Stimulated activated CD8-positive, alpha-beta memory T cell treated with anti-CD3 and anti-CD28 coated beads, Interleukin-12 subunit alpha, Interleukin-12 subunit beta, amount 100 ng/mL, for 24 hours (primary cell): ENCODE data around the gene XPO5.
"Not testable (repeated sequence)": the region's sequence is repeated elsewhere in the genome, so short reads cannot be mapped to it uniquely, and the experiment has no call there.

ENCODE experiments used
- DNase-seq: peaks from one replicate; pipeline ENCODE4 v3.0.0-alpha.2; 2020; ENCODE audit errors: extremely low read depth

The XPO5 gene

GRCh38 chr6:43575772-43576551 is at the start of gene XPO5, which contains the start of gene POLH:
Gene XPO5 (minus strand): TSS chr6:43576038. CDS start chr6:43575864, 174 bp downstream.
Gene POLH (plus strand): TSS chr6:43576185. CDS start chr6:43582320, 6,135 bp downstream.
- peak; percentile 78 for DNase-seq

- no peak for DNase-seq
These were observed 49.7 kb upstream of the XPO5 start for GRCh38 chr6:43625393-43625992.

- no peak for DNase-seq
These were observed 49.0 kb upstream of the XPO5 start for GRCh38 chr6:43624786-43625288.

GRCh38 chr6:43623880-43624785 is 48.3 kb upstream of the XPO5 start:
- no peak for DNase-seq

GRCh38 chr6:43622541-43622940 is 46.7 kb upstream of the XPO5 start:
- no peak for DNase-seq

- DNase-seq = no peak
These were observed 46.0 kb upstream of the XPO5 start for GRCh38 chr6:43621836-43622180.

- DNase-seq = no peak
These were observed 45.4 kb upstream of the XPO5 start for GRCh38 chr6:43621078-43621835.

- no peak for DNase-seq
These were observed 41.1 kb upstream of the XPO5 start for GRCh38 chr6:43616725-43617472.

GRCh38 chr6:43614396-43614730 is 38.5 kb upstream of the XPO5 start:
- no peak for DNase-seq

- no peak for DNase-seq
These were observed 38.0 kb upstream of the XPO5 start for GRCh38 chr6:43613721-43614395.

- DNase-seq = no peak
These were observed 34.6 kb upstream of the XPO5 start for GRCh38 chr6:43610431-43610830.

GRCh38 chr6:43609402-43609801 is 33.6 kb upstream of the XPO5 start:
- DNase-seq = no peak

GRCh38 chr6:43608807-43609206 is 33.0 kb upstream of the XPO5 start:
- no peak for DNase-seq

- DNase-seq = no peak
These were observed 32.5 kb upstream of the XPO5 start for GRCh38 chr6:43608310-43608763.

GRCh38 chr6:43606019-43606418 is 30.2 kb upstream of the XPO5 start:
- DNase-seq = no peak

- DNase-seq = no peak
These were observed 28.3 kb upstream of the XPO5 start for GRCh38 chr6:43604174-43604573.

- no peak for DNase-seq
These were observed 24.8 kb upstream of the XPO5 start for GRCh38 chr6:43600595-43600994.

- no peak for DNase-seq
These were observed 18.1 kb upstream of the XPO5 start for GRCh38 chr6:43593938-43594337.

- DNase-seq = not testable (repeated sequence)
These were observed 13.7 kb upstream of the XPO5 start for GRCh38 chr6:43589564-43589963.

GRCh38 chr6:43588194-43588593 is 12.4 kb upstream of the XPO5 start:
- DNase-seq = no peak
